A549 (cell line): ENCODE results near the gene TMPRSS4.

Source experiments
- CTCF ChIP-seq: fragments of >200 bp; sonication (Bioruptor Twin); formaldehyde crosslinking; IDR thresholded peaks from 3 replicates; pipeline ENCODE4 v1.5.1; 2016
- GATA3 ChIP-seq: IDR thresholded peaks from 2 replicates; pipeline ENCODE4 v1.6.1; 2012; ENCODE audit warnings: borderline replicate concordance

- TF ChIP-seq GATA3 (no peak), CTCF (no peak)
These were observed 27.1 kb upstream of the TMPRSS4 start for GRCh38 chr11:118049771-118050170.
